Mucosa of rectum (tissue), 2 donors: ENCODE results near the gene GRIK2.

Source experiments
- H3K27ac ChIP-seq, 2 donors: one replicate each; pipeline ENCODE4 v1.7.0; 2013; ENCODE audit warnings: inconsistent platforms in 2 of 2, low read depth in 2 of 2, low read length in 2 of 2
- H3K27me3 ChIP-seq, 2 donors: one replicate each; pipeline ENCODE4 v1.7.0; 2013; ENCODE audit warnings: low read length in 2 of 2; ENCODE audit not compliant: control insufficient read depth in 2 of 2, insufficient read depth in 2 of 2
- H3K36me3 ChIP-seq, 2 donors: one replicate each; pipeline ENCODE4 v1.7.0; 2013; ENCODE audit warnings: low read length in 2 of 2; ENCODE audit not compliant: control insufficient read depth in 2 of 2, insufficient read depth in 2 of 2
- H3K4me1 ChIP-seq, 2 donors: one replicate each; pipeline ENCODE4 v1.7.0; 2013; ENCODE audit warnings: low read length in 2 of 2, mild to moderate bottlenecking in 1 of 2; ENCODE audit not compliant: control insufficient read depth in 2 of 2, insufficient read depth in 2 of 2
- H3K4me3 ChIP-seq, 2 donors: one replicate each; pipeline ENCODE4 v1.7.0; 2013; ENCODE audit warnings: low read length in 2 of 2
- H3K9ac ChIP-seq, 2 donors: one replicate each; pipeline ENCODE4 v1.7.0; 2013; ENCODE audit warnings: low read length in 2 of 2, low read depth in 1 of 2, mild to moderate bottlenecking in 1 of 2
- H3K9me3 ChIP-seq, 2 donors: one replicate each; pipeline ENCODE4 v1.7.0; 2013; ENCODE audit warnings: low read length in 2 of 2; ENCODE audit not compliant: control insufficient read depth in 2 of 2
- donor health status: healthy.
- donor health status: Normal muscosa, but diverticular disease.

The GRIK2 gene

GRCh38 chr6:101853231-101854085 lies 459.9 kb downstream of the GRIK2 start:
- Histone ChIP-seq H3K27ac (no peak overlapping the region), H3K9ac (no peak overlapping the region), H3K9me3 (no peaks in the 10 kb centered on the region), H3K4me1 (no peaks in the 10 kb centered on the region), H3K27me3 (no peaks in the 10 kb centered on the region), H3K4me3 (no peak overlapping the region), H3K36me3 (no peaks in the 10 kb centered on the region)

GRCh38 chr6:101876431-101876830 lies 482.9 kb downstream of the GRIK2 start:
- no peaks in the 10 kb centered on the region for H3K9me3 ChIP-seq
- H3K4me3 ChIP-seq = no peak overlapping the region
- H3K36me3 ChIP-seq = no peaks in the 10 kb centered on the region
- H3K4me1 ChIP-seq = no peaks in the 10 kb centered on the region
- no peak overlapping the region for H3K27ac ChIP-seq
- no peaks in the 10 kb centered on the region for H3K27me3 ChIP-seq
- H3K9ac ChIP-seq = no peak overlapping the region

- Histone ChIP-seq H3K36me3 (no peaks in the 10 kb centered on the region), H3K4me3 (no peak overlapping the region), H3K27ac (no peak overlapping the region), H3K27me3 (no peaks in the 10 kb centered on the region), H3K9ac (no peak overlapping the region), H3K4me1 (no peaks in the 10 kb centered on the region), H3K9me3 (no peaks in the 10 kb centered on the region)
These were observed 485.2 kb downstream of the GRIK2 start for GRCh38 chr6:101878554-101879276.

GRCh38 chr6:101879782-101880181 lies 486.3 kb downstream of the GRIK2 start:
- Histone ChIP-seq H3K4me3 (no peak overlapping the region), H3K9me3 (no peaks in the 10 kb centered on the region), H3K27ac (no peak overlapping the region), H3K27me3 (no peaks in the 10 kb centered on the region), H3K4me1 (no peaks in the 10 kb centered on the region), H3K9ac (no peak overlapping the region), H3K36me3 (no peaks in the 10 kb centered on the region)

GRCh38 chr6:101883505-101883904 lies 490.0 kb downstream of the GRIK2 start:
- Histone ChIP-seq H3K9ac (no peak overlapping the region), H3K4me1 (no peaks in the 10 kb centered on the region), H3K4me3 (no peak overlapping the region), H3K9me3 (no peaks in the 10 kb centered on the region), H3K27ac (no peak overlapping the region), H3K27me3 (no peaks in the 10 kb centered on the region), H3K36me3 (no peaks in the 10 kb centered on the region)

GRCh38 chr6:101887532-101887931 lies 494.0 kb downstream of the GRIK2 start:
- Histone ChIP-seq H3K4me1 (no peaks in the 10 kb centered on the region), H3K9ac (no peak overlapping the region), H3K36me3 (no peaks in the 10 kb centered on the region), H3K9me3 (no peaks in the 10 kb centered on the region), H3K27ac (no peak overlapping the region), H3K4me3 (no peak overlapping the region), H3K27me3 (no peaks in the 10 kb centered on the region)

GRCh38 chr6:101907356-101908217 lies 514.1 kb downstream of the GRIK2 start:
- Histone ChIP-seq H3K4me3 (no peak overlapping the region), H3K9me3 (no peaks in the 10 kb centered on the region), H3K27me3 (no peaks in the 10 kb centered on the region), H3K9ac (no peak overlapping the region), H3K4me1 (no peaks in the 10 kb centered on the region), H3K27ac (no peak overlapping the region), H3K36me3 (no peaks in the 10 kb centered on the region)

GRCh38 chr6:101909366-101909765 lies 515.9 kb downstream of the GRIK2 start:
- Histone ChIP-seq H3K4me1 (no peaks in the 10 kb centered on the region), H3K27me3 (no peaks in the 10 kb centered on the region), H3K9ac (no peak overlapping the region), H3K27ac (no peak overlapping the region), H3K4me3 (no peak overlapping the region), H3K9me3 (no peaks in the 10 kb centered on the region), H3K36me3 (no peaks in the 10 kb centered on the region)

- no peaks in the 10 kb centered on the region for H3K4me1 ChIP-seq
- H3K27ac ChIP-seq = no peak overlapping the region
- H3K27me3 ChIP-seq = no peaks in the 10 kb centered on the region
- H3K36me3 ChIP-seq = no peaks in the 10 kb centered on the region
- H3K9ac ChIP-seq = no peak overlapping the region
- H3K9me3 ChIP-seq = no peaks in the 10 kb centered on the region
- H3K4me3 ChIP-seq = no peak overlapping the region
These were observed 518.8 kb downstream of the GRIK2 start for GRCh38 chr6:101912311-101912710.

GRCh38 chr6:101918471-101918870 lies 525.0 kb downstream of the GRIK2 start:
- no peak overlapping the region for H3K4me3 ChIP-seq
- no peaks in the 10 kb centered on the region for H3K36me3 ChIP-seq
- no peak overlapping the region for H3K27ac ChIP-seq

More at GRCh38 chr6:101918471-101918870, 525.0 kb downstream of the GRIK2 start:
- no peaks in the 10 kb centered on the region for H3K27me3 ChIP-seq
- H3K9me3 ChIP-seq = no peaks in the 10 kb centered on the region
- H3K9ac ChIP-seq = no peak overlapping the region
- H3K4me1 ChIP-seq = no peaks in the 10 kb centered on the region
